HG02884 (cell line): ENCODE data around the gene TFG.
"Not testable (repeated sequence)": the region's sequence is repeated elsewhere in the genome, so short reads cannot be mapped to it uniquely, and the experiment has no call there.

Experiments used
- ATAC-seq: cut with Tn5 transposase; IDR thresholded peaks from one replicate; pipeline ENCODE4 v1.9.1; 2021; ENCODE audit warnings: mild to moderate bottlenecking, moderate library complexity; ENCODE audit not compliant: unreplicated experiment

The TFG gene

GRCh38 chr3:100708989-100709841 is at the start of gene TFG:
Gene TFG (plus strand): TSS chr3:100709494. CDS start chr3:100713686, 4,192 bp downstream.
- ATAC-seq, result peak; percentile 94

- not testable (repeated sequence) for ATAC-seq
These were observed 48.0 kb upstream of the TFG start for GRCh38 chr3:100661294-100661693.

- ATAC-seq, result no peak
These were observed 47.0 kb upstream of the TFG start for GRCh38 chr3:100662113-100662823.

GRCh38 chr3:100665230-100665629 is 44.1 kb upstream of the TFG start:
- ATAC-seq, result no peak

- not testable (repeated sequence) for ATAC-seq
These were observed 42.6 kb upstream of the TFG start for GRCh38 chr3:100666699-100667098.

GRCh38 chr3:100667316-100667715 is 42.0 kb upstream of the TFG start:
- ATAC-seq, result not testable (repeated sequence)

- not testable (repeated sequence) for ATAC-seq
These were observed 38.3 kb upstream of the TFG start for GRCh38 chr3:100670995-100671394.

GRCh38 chr3:100681496-100681895 is 27.8 kb upstream of the TFG start:
- ATAC-seq, result no peak

- no peak for ATAC-seq
These were observed 27.0 kb upstream of the TFG start for GRCh38 chr3:100682056-100682853.

GRCh38 chr3:100682854-100683760 is 26.2 kb upstream of the TFG start:
- ATAC-seq, result no peak

GRCh38 chr3:100693225-100693624 is 16.1 kb upstream of the TFG start:
- ATAC-seq, result no peak

- ATAC-seq, result no peak
These were observed 13.6 kb upstream of the TFG start for GRCh38 chr3:100695696-100696095.

- no peak for ATAC-seq
These were observed 13.1 kb upstream of the TFG start for GRCh38 chr3:100696161-100696560.

- ATAC-seq, result no peak
These were observed 12.1 kb upstream of the TFG start for GRCh38 chr3:100697172-100697571.

- no peak for ATAC-seq
These were observed 11.5 kb upstream of the TFG start for GRCh38 chr3:100697723-100698285.

GRCh38 chr3:100698736-100699135 is 10.6 kb upstream of the TFG start:
- ATAC-seq, result no peak

- ATAC-seq, result no peak
These were observed 8.6 kb upstream of the TFG start for GRCh38 chr3:100700708-100701107.

- no peak for ATAC-seq
These were observed 7.0 kb upstream of the TFG start for GRCh38 chr3:100702082-100702979.

- ATAC-seq, result no peak
These were observed 6.3 kb upstream of the TFG start for GRCh38 chr3:100702980-100703345.
